Caki2 (cell line): ENCODE measurements around the gene CDK1. TPM values are rescaled to one million over a fixed set of nuclear protein-coding genes. Genes with fewer than 3 reads are reported as not detected.
A peak's percentile ranks its signal among the peaks of the same experiment; 100 is the strongest.
"Not testable (repeated sequence)": the region's sequence is repeated elsewhere in the genome, so short reads cannot be mapped to it uniquely, and the experiment has no call there.

Experiments
- DNase-seq: peaks from one replicate; pipeline ENCODE4 v3.0.0-alpha.2; 2015; ENCODE audit warnings: low read depth
- in situ Hi-C: cut with HindIII; loops from 2 replicates; pipeline ENCODE4 v1.10.0; 2016; ENCODE audit warnings: low sequenced_read_pairs, low pct_unique_long_range_greater_than_20kb, mixed read lengths
- total RNA-seq: library from RNA; depleted of rRNA; stranded (reverse); fragments of >200 nt; shearing (Covaris generic); gene quantifications from 2 replicates; pipeline ENCODE4 v1.2.3, GENCODE V29; 2014; ENCODE audit warnings: low replicate concordance

The CDK1 gene
- total RNA-seq, 1 experiment from 2014 or later: 152 TPM

GRCh38 chr10:60803865-60804264 is 25.6 kb downstream of the CDK1 start:
- DNase-seq: no peak
- in situ Hi-C loops: no loop called here

GRCh38 chr10:60806921-60807320 is 28.6 kb downstream of the CDK1 start:
- in situ Hi-C loops: no loop called here

GRCh38 chr10:60807499-60807898 is 29.2 kb downstream of the CDK1 start:
- no peak for DNase-seq
- in situ Hi-C loops: no loop called here

More at GRCh38 chr10:60806921-60807320, 28.6 kb downstream of the CDK1 start:
- no peak for DNase-seq

- in situ Hi-C loops: no loop called here
- no peak for DNase-seq
Observed at GRCh38 chr10:60808036-60808435, 29.8 kb downstream of the CDK1 start.

- no peak for DNase-seq
Observed at GRCh38 chr10:60809157-60809556, 30.9 kb downstream of the CDK1 start.

GRCh38 chr10:60810437-60811182 is 32.3 kb downstream of the CDK1 start:
- no peak for DNase-seq
- in situ Hi-C loops: no loop called here

More at GRCh38 chr10:60809157-60809556, 30.9 kb downstream of the CDK1 start:
- in situ Hi-C loops: no loop called here

- in situ Hi-C loops: no loop called here
- DNase-seq: peak; percentile 62
Observed at GRCh38 chr10:60816628-60817397, 38.5 kb downstream of the CDK1 start.

- in situ Hi-C loops: no loop called here
- no peak for DNase-seq
Observed at GRCh38 chr10:60817398-60817805, 39.1 kb downstream of the CDK1 start.

- in situ Hi-C loops: no loop called here
- DNase-seq: no peak
Observed at GRCh38 chr10:60818134-60818770, 40.0 kb downstream of the CDK1 start.

GRCh38 chr10:60819271-60819670 is 41.0 kb downstream of the CDK1 start:
- in situ Hi-C loops: no loop called here
- no peak for DNase-seq

GRCh38 chr10:60820093-60820754 is 41.9 kb downstream of the CDK1 start:
- no peak for DNase-seq
- in situ Hi-C loops: no loop called here

GRCh38 chr10:60821656-60822055 is 43.4 kb downstream of the CDK1 start:
- in situ Hi-C loops: no loop called here
- no peak for DNase-seq

- DNase-seq: no peak
- in situ Hi-C loops: no loop called here
Observed at GRCh38 chr10:60822809-60823208, 44.5 kb downstream of the CDK1 start.

- DNase-seq: no peak
- in situ Hi-C loops: no loop called here
Observed at GRCh38 chr10:60823324-60823723, 45.0 kb downstream of the CDK1 start.

GRCh38 chr10:60825520-60825919 is 47.2 kb downstream of the CDK1 start:
- no peak for DNase-seq
- in situ Hi-C loops: no loop called here

- in situ Hi-C loops: no loop called here
- no peak for DNase-seq
Observed at GRCh38 chr10:60827791-60828488, 49.7 kb downstream of the CDK1 start.

GRCh38 chr10:60828489-60828852 is 50.2 kb downstream of the CDK1 start:
- in situ Hi-C loops: no loop called here
- no peak for DNase-seq

- DNase-seq, in situ Hi-C loops: not testable (repeated sequence)
Observed at GRCh38 chr10:60832136-60832535, 53.9 kb downstream of the CDK1 start.
